HEK293 (cell line): ENCODE data around the gene LMBRD2.

ENCODE experiments used
- KLF16 ChIP-seq: fragments of 450-650 bp; formaldehyde crosslinking; IDR thresholded peaks from 2 replicates; pipeline ENCODE4 v1.5.1; 2017; ENCODE audit warnings: missing biosample characterization, missing genetic modification characterization
- RBAK ChIP-seq: fragments of 450-650 bp; formaldehyde crosslinking; IDR thresholded peaks from 2 replicates; pipeline ENCODE4 v1.5.1; 2016; ENCODE audit warnings: missing biosample characterization, missing genetic modification characterization
- SCRT1 ChIP-seq: fragments of 450-650 bp; formaldehyde crosslinking; IDR thresholded peaks from 2 replicates; pipeline ENCODE4 v1.5.1; 2016; ENCODE audit warnings: missing biosample characterization, missing genetic modification characterization, borderline replicate concordance
- YY1 ChIP-seq: fragments of 450-650 bp; formaldehyde crosslinking; IDR thresholded peaks from 2 replicates; pipeline ENCODE4 v1.5.1; 2018; ENCODE audit warnings: missing biosample characterization, missing genetic modification characterization
- ZBTB48 ChIP-seq: fragments of 450-650 bp; formaldehyde crosslinking; IDR thresholded peaks from 2 replicates; pipeline ENCODE4 v1.5.1; 2016; ENCODE audit warnings: missing biosample characterization, missing genetic modification characterization
- ZEB2 ChIP-seq: fragments of 450-650 bp; formaldehyde crosslinking; IDR thresholded peaks from 2 replicates; pipeline ENCODE4 v1.5.1; 2016; ENCODE audit warnings: missing biosample characterization, missing genetic modification characterization
- ZNF37A ChIP-seq: fragments of 450-650 bp; IDR thresholded peaks from 2 replicates; pipeline ENCODE4 v1.5.1; 2018; ENCODE audit warnings: missing biosample characterization, missing genetic modification characterization
- ZNF776 ChIP-seq: fragments of 450-650 bp; formaldehyde crosslinking; IDR thresholded peaks from 2 replicates; pipeline ENCODE4 v1.5.0; 2017; ENCODE audit warnings: missing biosample characterization, missing genetic modification characterization, borderline replicate concordance
- TF ChIP-seq, protein P1 (sequence below): fragments of 450-650 bp; formaldehyde crosslinking; IDR thresholded peaks from 2 replicates; pipeline ENCODE4 v1.5.1; 2016; ENCODE audit warnings: missing biosample characterization, missing genetic modification characterization
- TF ChIP-seq, protein P2 (sequence below): fragments of 450-650 bp; formaldehyde crosslinking; IDR thresholded peaks from 2 replicates; pipeline ENCODE4 v1.5.1; 2016; ENCODE audit warnings: missing biosample characterization, missing genetic modification characterization
- TF ChIP-seq, protein P3 (sequence below): fragments of 450-650 bp; formaldehyde crosslinking; IDR thresholded peaks from 2 replicates; pipeline ENCODE4 v1.5.0; 2017; ENCODE audit warnings: missing biosample characterization, missing genetic modification characterization, borderline replicate concordance

DNA sequence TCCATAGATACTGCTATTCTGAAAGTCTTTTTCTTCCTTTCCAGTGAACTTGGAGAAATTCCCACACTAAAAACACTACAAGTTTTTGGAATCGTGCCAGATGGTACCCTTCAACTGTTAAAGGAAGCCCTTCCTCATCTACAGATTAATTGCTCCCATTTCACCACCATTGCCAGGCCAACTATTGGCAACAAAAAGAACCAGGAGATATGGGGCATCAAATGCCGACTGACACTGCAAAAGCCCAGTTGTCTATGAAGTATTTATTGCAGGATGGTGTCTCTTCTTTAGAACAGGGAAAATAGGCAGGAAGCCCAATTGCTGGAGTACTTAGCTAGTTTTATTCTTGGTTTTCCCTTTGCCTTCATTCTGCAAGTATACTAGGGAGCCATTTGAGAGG lies 30.1 kb upstream of the LMBRD2 start:
- TF ChIP-seq, protein P1, sequence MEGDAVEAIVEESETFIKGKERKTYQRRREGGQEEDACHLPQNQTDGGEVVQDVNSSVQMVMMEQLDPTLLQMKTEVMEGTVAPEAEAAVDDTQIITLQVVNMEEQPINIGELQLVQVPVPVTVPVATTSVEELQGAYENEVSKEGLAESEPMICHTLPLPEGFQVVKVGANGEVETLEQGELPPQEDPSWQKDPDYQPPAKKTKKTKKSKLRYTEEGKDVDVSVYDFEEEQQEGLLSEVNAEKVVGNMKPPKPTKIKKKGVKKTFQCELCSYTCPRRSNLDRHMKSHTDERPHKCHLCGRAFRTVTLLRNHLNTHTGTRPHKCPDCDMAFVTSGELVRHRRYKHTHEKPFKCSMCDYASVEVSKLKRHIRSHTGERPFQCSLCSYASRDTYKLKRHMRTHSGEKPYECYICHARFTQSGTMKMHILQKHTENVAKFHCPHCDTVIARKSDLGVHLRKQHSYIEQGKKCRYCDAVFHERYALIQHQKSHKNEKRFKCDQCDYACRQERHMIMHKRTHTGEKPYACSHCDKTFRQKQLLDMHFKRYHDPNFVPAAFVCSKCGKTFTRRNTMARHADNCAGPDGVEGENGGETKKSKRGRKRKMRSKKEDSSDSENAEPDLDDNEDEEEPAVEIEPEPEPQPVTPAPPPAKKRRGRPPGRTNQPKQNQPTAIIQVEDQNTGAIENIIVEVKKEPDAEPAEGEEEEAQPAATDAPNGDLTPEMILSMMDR (tag by site-specific recombination), result no peak
- TF ChIP-seq KLF16 (tag by site-specific recombination) (no peak), ZNF776 (tag by site-specific recombination) (no peak), RBAK (tag by site-specific recombination) (no peak), SCRT1 (tag by site-specific recombination) (no peak), ZNF37A (tag by site-specific recombination) (no peak), YY1 (no peak), ZBTB48 (tag by site-specific recombination) (no peak), ZEB2 (tag by site-specific recombination) (no peak)
- TF ChIP-seq, protein P2, sequence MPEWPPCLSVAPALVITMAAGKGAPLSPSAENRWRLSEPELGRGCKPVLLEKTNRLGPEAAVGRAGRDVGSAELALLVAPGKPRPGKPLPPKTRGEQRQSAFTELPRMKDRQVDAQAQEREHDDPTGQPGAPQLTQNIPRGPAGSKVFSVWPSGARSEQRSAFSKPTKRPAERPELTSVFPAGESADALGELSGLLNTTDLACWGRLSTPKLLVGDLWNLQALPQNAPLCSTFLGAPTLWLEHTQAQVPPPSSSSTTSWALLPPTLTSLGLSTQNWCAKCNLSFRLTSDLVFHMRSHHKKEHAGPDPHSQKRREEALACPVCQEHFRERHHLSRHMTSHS (tag by site-specific recombination), result no peak
- TF ChIP-seq, protein P3, sequence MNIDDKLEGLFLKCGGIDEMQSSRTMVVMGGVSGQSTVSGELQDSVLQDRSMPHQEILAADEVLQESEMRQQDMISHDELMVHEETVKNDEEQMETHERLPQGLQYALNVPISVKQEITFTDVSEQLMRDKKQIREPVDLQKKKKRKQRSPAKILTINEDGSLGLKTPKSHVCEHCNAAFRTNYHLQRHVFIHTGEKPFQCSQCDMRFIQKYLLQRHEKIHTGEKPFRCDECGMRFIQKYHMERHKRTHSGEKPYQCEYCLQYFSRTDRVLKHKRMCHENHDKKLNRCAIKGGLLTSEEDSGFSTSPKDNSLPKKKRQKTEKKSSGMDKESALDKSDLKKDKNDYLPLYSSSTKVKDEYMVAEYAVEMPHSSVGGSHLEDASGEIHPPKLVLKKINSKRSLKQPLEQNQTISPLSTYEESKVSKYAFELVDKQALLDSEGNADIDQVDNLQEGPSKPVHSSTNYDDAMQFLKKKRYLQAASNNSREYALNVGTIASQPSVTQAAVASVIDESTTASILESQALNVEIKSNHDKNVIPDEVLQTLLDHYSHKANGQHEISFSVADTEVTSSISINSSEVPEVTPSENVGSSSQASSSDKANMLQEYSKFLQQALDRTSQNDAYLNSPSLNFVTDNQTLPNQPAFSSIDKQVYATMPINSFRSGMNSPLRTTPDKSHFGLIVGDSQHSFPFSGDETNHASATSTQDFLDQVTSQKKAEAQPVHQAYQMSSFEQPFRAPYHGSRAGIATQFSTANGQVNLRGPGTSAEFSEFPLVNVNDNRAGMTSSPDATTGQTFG, result no peak
